ENCODE measurements around the gene COLEC11.
A peak's percentile ranks its signal among the peaks of the same experiment; 100 is the strongest.
"Not testable (repeated sequence)": the region's sequence is repeated elsewhere in the genome, so short reads cannot be mapped to it uniquely, and the experiment has no call there.

The COLEC11 gene

GRCh38 chr2:3655871-3656761, 61.2 kb downstream of the COLEC11 start:
- no peak for DNase-seq

- no peak for DNase-seq
These were observed 62.1 kb downstream of the COLEC11 start for GRCh38 chr2:3656762-3657721.

GRCh38 chr2:3657881-3658280, 63.0 kb downstream of the COLEC11 start, which contains the start of gene ALLC:
TSS of gene ALLC (plus strand) at chr2:3658200. CDS start at chr2:3671158, 12,958 bp downstream.
- DNase-seq: no peak

GRCh38 chr2:3659447-3660432, 64.8 kb downstream of the COLEC11 start:
- peak; percentile 56 to 64 for DNase-seq

GRCh38 chr2:3660640-3661039, 65.7 kb downstream of the COLEC11 start:
- DNase-seq: not testable (repeated sequence)

GRCh38 chr2:3661149-3661660, 66.3 kb downstream of the COLEC11 start:
- no peak for DNase-seq

- DNase-seq: peak in 1 of 2 experiments; percentile 4
These were observed 67.3 kb downstream of the COLEC11 start for GRCh38 chr2:3662239-3662638.

- DNase-seq: no peak
These were observed 69.2 kb downstream of the COLEC11 start for GRCh38 chr2:3664118-3664517.

- no peak for DNase-seq
These were observed 70.0 kb downstream of the COLEC11 start for GRCh38 chr2:3664925-3665324.

- DNase-seq: no peak
These were observed 71.1 kb downstream of the COLEC11 start for GRCh38 chr2:3665886-3666612.

- no peak for DNase-seq
These were observed 71.7 kb downstream of the COLEC11 start for GRCh38 chr2:3666613-3666975.

- DNase-seq: no peak
These were observed 72.3 kb downstream of the COLEC11 start for GRCh38 chr2:3667151-3667631.

GRCh38 chr2:3669656-3670055, 74.7 kb downstream of the COLEC11 start:
- DNase-seq: no peak

- DNase-seq: no peak
These were observed 75.5 kb downstream of the COLEC11 start for GRCh38 chr2:3670376-3670775.

GRCh38 chr2:3670941-3671340, 76.0 kb downstream of the COLEC11 start:
- DNase-seq: no peak

- no peak for DNase-seq
These were observed 78.2 kb downstream of the COLEC11 start for GRCh38 chr2:3672861-3673678.

GRCh38 chr2:3674066-3674845, 79.3 kb downstream of the COLEC11 start:
- DNase-seq: no peak

GRCh38 chr2:3675687-3676086, 80.8 kb downstream of the COLEC11 start:
- DNase-seq: no peak

GRCh38 chr2:3677436-3677835, 82.5 kb downstream of the COLEC11 start:
- DNase-seq: no peak
